Naive thymus-derived CD4-positive, alpha-beta T cell (primary cell): Measurements from ENCODE around the gene PRPF19. TPM values are rescaled to one million over a fixed set of nuclear protein-coding genes. Genes with fewer than 3 reads are reported as not detected.
A peak's percentile ranks its signal among the peaks of the same experiment; 100 is the strongest.

Experiments
- ATAC-seq: fragments of 150-1000 bp; cut with Tn5 transposase; 2 replicates; pipeline ENCODE4 v1.10.0; 2021; ENCODE audit warnings: mild to moderate bottlenecking, moderate library complexity
- CTCF ChIA-PET: fragments of 350-600 bp; sonication (Branson Sonifier 250); formaldehyde crosslinking; loops from one replicate; lab custom pipeline; 2021; ENCODE audit warnings: antibody characterized with exemption; lab: Charles Lee
- POLR2A ChIA-PET: fragments of 350-600 bp; sonication (Branson Sonifier 250); formaldehyde crosslinking; loops from one replicate; lab custom pipeline; 2021; ENCODE audit warnings: antibody characterized with exemption, inconsistent platforms; lab: Charles Lee
- DNase-seq, 9 donors: peaks; one replicate each; pipeline versions ENCODE4 v3.0.0 to v3.0.0-alpha.2; 2020 to 2022; ENCODE audit warnings: mixed read lengths in 1 of 9
- H3K27ac ChIP-seq: one replicate; pipeline ENCODE4 v1.7.0; 2013; ENCODE audit warnings: mild to moderate bottlenecking, low read depth, low read length, moderate library complexity
- H3K27me3 ChIP-seq, 2 donors: one replicate each; pipeline ENCODE4 v1.7.0; 2013; ENCODE audit warnings: low read length in 2 of 2, mild to moderate bottlenecking in 2 of 2, moderate library complexity in 2 of 2; ENCODE audit not compliant: control insufficient read depth in 2 of 2, insufficient read depth in 2 of 2
- H3K36me3 ChIP-seq, 3 experiments: 1 replicate in 2 of 3; 2 replicates in 1 of 3; pipeline ENCODE4 v1.7.0; 2013; ENCODE audit warnings: low read length in 3 of 3, mild to moderate bottlenecking in 3 of 3, moderate library complexity in 1 of 3; ENCODE audit not compliant: insufficient read depth in 3 of 3, control insufficient read depth in 2 of 3
- H3K4me1 ChIP-seq, 2 donors: one replicate each; pipeline ENCODE4 v1.7.0; 2013; ENCODE audit warnings: low read length in 2 of 2, mild to moderate bottlenecking in 2 of 2, moderate library complexity in 1 of 2; ENCODE audit not compliant: control insufficient read depth in 2 of 2, insufficient read depth in 2 of 2
- H3K4me3 ChIP-seq: 2 replicates; pipeline ENCODE4 v1.7.0; 2013; ENCODE audit warnings: mild to moderate bottlenecking, low read length
- H3K9me3 ChIP-seq, 3 experiments: 1 replicate in 2 of 3; 2 replicates in 1 of 3; pipeline ENCODE4 v1.7.0; 2013; ENCODE audit warnings: low read length in 3 of 3; ENCODE audit not compliant: control insufficient read depth in 2 of 3
- H3K27ac Mint-ChIP-seq, 9 donors: one replicate each; pipeline ENCODE4 v1.8.0; 2020 to 2022; ENCODE audit warnings: mixed read lengths in 9 of 9, mild to moderate bottlenecking in 8 of 9, moderate library complexity in 5 of 9, inconsistent platforms in 2 of 9
- H3K27me3 Mint-ChIP-seq, 5 donors: one replicate each; pipeline ENCODE4 v1.8.0; 2021 to 2022; ENCODE audit warnings: mixed read lengths in 5 of 5, mild to moderate bottlenecking in 1 of 5
- H3K36me3 Mint-ChIP-seq, 5 donors: one replicate each; pipeline ENCODE4 v1.8.0; 2020 to 2022; ENCODE audit warnings: mixed read lengths in 5 of 5, mild to moderate bottlenecking in 3 of 5, inconsistent platforms in 1 of 5
- H3K4me1 Mint-ChIP-seq, 7 donors: one replicate each; pipeline ENCODE4 v1.8.0; 2020 to 2022; ENCODE audit warnings: mixed read lengths in 7 of 7, mild to moderate bottlenecking in 3 of 7, inconsistent platforms in 1 of 7
- H3K4me3 Mint-ChIP-seq, 10 donors: one replicate each; pipeline ENCODE4 v1.8.0; 2020 to 2022; ENCODE audit warnings: mild to moderate bottlenecking in 10 of 10, mixed read lengths in 10 of 10, moderate library complexity in 6 of 10, inconsistent platforms in 2 of 10
- H3K9me3 Mint-ChIP-seq, 11 donors: one replicate each; pipeline ENCODE4 v1.8.0; 2020 to 2022; ENCODE audit warnings: mixed read lengths in 11 of 11, mild to moderate bottlenecking in 4 of 11, inconsistent platforms in 1 of 11, moderate library complexity in 1 of 11
- intact Hi-C, 2 donors: fragments of 100-400 bp; cut with micrococcal nuclease; formaldehyde crosslinking; loops; one replicate each; pipeline ENCODE4 v1.15.1; 2023
- polyA plus RNA-seq, 2 donors: library from polyadenylated mRNA; unstranded; fragments of 300-500 nt; fragmentation: Illumina TruSeq; gene quantifications; one replicate each; pipeline ENCODE4 v1.2.3, GENCODE V29; 2021
- total RNA-seq, 6 experiments: library from RNA in 5 of 6; stranded (reverse) in 5 of 6; gene quantifications; 1 replicate in 5 of 6; 2 replicates in 1 of 6; pipeline ENCODE4 v1.2.3 and lab custom pipeline; 2021 to 2026

Gene PRPF19
- total and polyA plus RNA-seq, 7 experiments from 2014 or later = 17.9 to 139 (median 76.6) TPM

GRCh38 chr11:60919320-60919719, 12.9 kb upstream of the PRPF19 start:
- peaks cover 22 to 52% (median 35%) of the 10 kb centered on the region in 5 donors for H3K36me3 Mint-ChIP-seq
- Histone ChIP-seq H3K9me3 (no peaks in the 10 kb centered on the region), H3K27me3 (no peaks in the 10 kb centered on the region), H3K4me3 (no peak overlapping the region), H3K4me1 (peaks cover 14 to 25% of the 10 kb centered on the region in 2 donors), H3K27ac (no peak overlapping the region), H3K36me3 (peaks cover 12 to 41% (median 25%) of the 10 kb centered on the region in 3 experiments)
- intact Hi-C loops = loop anchor here in 1 of 2 donors (5.0 to 10.0 kb wide), 3 partner anchors 163 to 515 kb away; partner anchors contain the start of genes CYB561A3, SDHAF2 and TMEM138
- peak; percentile 24 for ATAC-seq
- no peak for DNase-seq
- H3K9me3 Mint-ChIP-seq = no peaks in the 10 kb centered on the region
- peaks cover 0 to 9% (median 5%) of the 10 kb centered on the region in 5 donors for H3K27me3 Mint-ChIP-seq
- ChIA-PET CTCF (interaction anchor here (1.1 kb wide), 1 partner anchor 210 kb away, joined by 6 read pairs; no protein-coding TSS in a partner anchor), POLR2A (interaction anchor here (2.2 kb wide), 1 partner anchor 14 kb away, joined by 8 read pairs; no protein-coding TSS in a partner anchor)
- H3K4me1 Mint-ChIP-seq = peaks cover 27 to 34% (median 28%) of the 10 kb centered on the region in 7 donors
- H3K4me3 Mint-ChIP-seq = no peak overlapping the region
- no peak overlapping the region for H3K27ac Mint-ChIP-seq

DNA sequence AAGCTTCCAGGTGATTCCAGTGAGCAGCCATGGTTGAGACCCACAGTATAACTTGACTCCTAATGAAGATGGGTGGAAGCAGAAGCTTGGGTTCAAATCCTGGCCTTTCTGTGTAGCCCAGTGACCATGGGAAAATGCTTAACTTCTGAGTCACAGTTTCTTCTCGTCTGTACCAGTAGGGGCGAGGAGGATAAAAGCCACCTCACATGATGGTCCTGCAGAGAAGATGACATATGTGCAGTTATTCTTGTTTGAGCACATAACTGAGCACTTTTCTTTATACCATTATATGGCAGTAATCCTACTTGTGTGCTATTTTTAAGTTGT, 12.5 kb upstream of the PRPF19 start:
- H3K27ac ChIP-seq = no peak overlapping the region
- Mint-ChIP-seq H3K4me3 (no peak overlapping the region), H3K27ac (no peak overlapping the region), H3K9me3 (no peaks in the 10 kb centered on the region), H3K27me3 (peaks cover 0 to 9% (median 5%) of the 10 kb centered on the region in 5 donors), H3K4me1 (peaks cover 27 to 38% (median 29%) of the 10 kb centered on the region in 7 donors), H3K36me3 (peaks cover 22 to 52% (median 35%) of the 10 kb centered on the region in 5 donors)
- intact Hi-C loops = loop anchor here in 1 of 2 donors (5.0 to 10.0 kb wide), 3 partner anchors 163 to 516 kb away; partner anchors contain the start of genes CYB561A3, SDHAF2 and TMEM138
- no peak overlapping the region for H3K4me3 ChIP-seq
- POLR2A ChIA-PET = interaction anchor here (2.2 kb wide), 1 partner anchor 14 kb away, joined by 8 read pairs; no protein-coding TSS in a partner anchor
- peaks cover 14 to 22% of the 10 kb centered on the region in 2 donors for H3K4me1 ChIP-seq
- DNase-seq (no peak), ATAC-seq (no peak)
- no peaks in the 10 kb centered on the region for H3K9me3 ChIP-seq
- CTCF ChIA-PET = no interaction called here
- peaks cover 12 to 43% (median 25%) of the 10 kb centered on the region in 3 experiments for H3K36me3 ChIP-seq
- H3K27me3 ChIP-seq = no peaks in the 10 kb centered on the region

DNA sequence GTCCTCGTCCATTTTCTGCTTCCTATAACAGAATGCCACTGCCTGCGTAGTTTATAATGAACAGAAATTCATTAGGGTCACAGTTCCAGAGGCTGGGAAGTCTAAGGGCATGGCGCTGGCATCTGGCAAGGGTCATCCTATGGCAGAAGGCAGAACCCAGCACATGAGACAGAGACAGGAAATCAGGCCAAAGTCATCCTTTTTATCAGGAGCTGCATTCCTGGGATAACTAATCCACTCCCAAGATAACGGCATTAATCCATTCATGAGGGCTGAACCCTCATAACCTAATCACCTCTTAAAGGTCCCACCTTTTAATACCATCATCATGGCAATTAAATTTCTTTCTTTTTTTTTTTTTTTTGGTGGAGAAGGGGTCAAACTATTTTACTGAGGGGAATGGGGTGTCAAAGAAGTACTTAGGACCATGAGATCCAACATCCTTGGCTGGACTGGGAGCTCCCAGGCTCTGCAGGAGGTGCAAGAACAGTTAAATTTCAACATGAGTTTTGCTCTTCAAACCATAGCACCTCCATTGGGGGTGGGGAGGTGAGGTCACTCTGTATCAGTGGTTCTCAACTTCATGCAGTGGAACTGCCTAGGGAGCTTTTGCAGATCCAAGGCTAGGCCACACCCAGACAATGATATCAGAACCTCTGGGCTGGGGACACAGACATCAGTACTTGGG, 12.0 kb upstream of the PRPF19 start:
- Mint-ChIP-seq H3K4me3 (no peak overlapping the region), H3K9me3 (no peaks in the 10 kb centered on the region), H3K27ac (no peak overlapping the region), H3K36me3 (peaks cover 22 to 51% (median 34%) of the 10 kb centered on the region in 5 donors), H3K4me1 (peaks cover 30 to 42% (median 31%) of the 10 kb centered on the region in 7 donors), H3K27me3 (peaks cover 0 to 7% (median 3%) of the 10 kb centered on the region in 5 donors)
- H3K27me3 ChIP-seq = no peaks in the 10 kb centered on the region
- ATAC-seq (no peak), DNase-seq (no peak)
- ChIA-PET CTCF (no interaction called here), POLR2A (interaction anchor here (1.1 to 2.2 kb wide), 2 partner anchors 14 to 23 kb away, joined by 3 to 8 read pairs; no protein-coding TSS in a partner anchor)
- H3K4me3 ChIP-seq = no peak overlapping the region
- H3K4me1 ChIP-seq = peaks cover 17 to 20% of the 10 kb centered on the region in 2 donors
- H3K9me3 ChIP-seq = no peaks in the 10 kb centered on the region
- H3K27ac ChIP-seq = no peak overlapping the region
- intact Hi-C loops = loop anchor here in 1 of 2 donors (5.0 to 10.0 kb wide), 3 partner anchors 164 to 516 kb away; partner anchors contain the start of genes CYB561A3, SDHAF2 and TMEM138
- H3K36me3 ChIP-seq = peaks cover 12 to 43% (median 25%) of the 10 kb centered on the region in 3 experiments

GRCh38 chr11:60917267-60917666, 10.9 kb upstream of the PRPF19 start:
- ChIA-PET POLR2A (interaction anchor here (0.8 to 2.2 kb wide), 2 partner anchors 12 to 46 kb away, joined by 3 to 8 read pairs; no protein-coding TSS in a partner anchor), CTCF (interaction anchor here (1.0 kb wide), 1 partner anchor 86 kb away, joined by 4 read pairs; no protein-coding TSS in a partner anchor)
- H3K27ac Mint-ChIP-seq = peak overlapping the region in 1 of 9 donors; percentile 47
- Histone ChIP-seq H3K9me3 (no peaks in the 10 kb centered on the region), H3K4me3 (no peak overlapping the region), H3K36me3 (peaks cover 12 to 31% (median 25%) of the 10 kb centered on the region in 3 experiments), H3K4me1 (peaks cover 28 to 30% of the 10 kb centered on the region in 2 donors), H3K27me3 (no peaks in the 10 kb centered on the region), H3K27ac (no peak overlapping the region)
- no peak for ATAC-seq
- H3K4me1 Mint-ChIP-seq = peaks cover 33 to 50% (median 40%) of the 10 kb centered on the region in 7 donors
- no peaks in the 10 kb centered on the region for H3K9me3 Mint-ChIP-seq
- peaks cover 0 to under 1% (median 0%) of the 10 kb centered on the region in 5 donors for H3K27me3 Mint-ChIP-seq
- H3K36me3 Mint-ChIP-seq = peaks cover 18 to 39% (median 27%) of the 10 kb centered on the region in 5 donors
- intact Hi-C loops = loop anchor here in 1 of 2 donors (5.0 to 10.0 kb wide), 3 partner anchors 165 to 518 kb away; partner anchors contain the start of genes CYB561A3, SDHAF2 and TMEM138
- DNase-seq = no peak
- H3K4me3 Mint-ChIP-seq = peak overlapping the region in 5 of 10 donors; percentile 4 to 56 (median 41)

- ATAC-seq (no peak), DNase-seq (no peak)
- H3K4me3 Mint-ChIP-seq = peak overlapping the region in 7 of 10 donors; percentile 18 to 91 (median 41)
- H3K36me3 ChIP-seq = peaks cover 12 to 26% (median 25%) of the 10 kb centered on the region in 3 experiments
- H3K4me1 Mint-ChIP-seq = peaks cover 39 to 55% (median 44%) of the 10 kb centered on the region in 7 donors
- peaks cover 0 to 2% (median 0%) of the 10 kb centered on the region in 5 donors for H3K27me3 Mint-ChIP-seq
- H3K4me1 ChIP-seq = peaks cover 33 to 35% of the 10 kb centered on the region in 2 donors
- peaks cover 17 to 34% (median 25%) of the 10 kb centered on the region in 5 donors for H3K36me3 Mint-ChIP-seq
- CTCF ChIA-PET = interaction anchor here (1.0 to 1.4 kb wide), 2 partner anchors 13 to 86 kb away, joined by 3 to 4 read pairs; no protein-coding TSS in a partner anchor
- no peaks in the 10 kb centered on the region for H3K9me3 ChIP-seq
- no peak overlapping the region for H3K4me3 ChIP-seq
- peak overlapping the region in 2 of 9 donors; percentile 3 to 21 for H3K27ac Mint-ChIP-seq
- intact Hi-C loops = loop anchor here in 1 of 2 donors (5.0 to 10.0 kb wide), 3 partner anchors 166 to 518 kb away; partner anchors contain the start of genes CYB561A3, SDHAF2 and TMEM138
- H3K27ac ChIP-seq = no peak overlapping the region
- no peaks in the 10 kb centered on the region for H3K27me3 ChIP-seq
- POLR2A ChIA-PET = interaction anchor here (0.8 to 5.1 kb wide), 5 partner anchors 13 to 196 kb away, joined by 3 to 64 read pairs (median 7); partner anchors contain the start of gene PRPF19
- no peaks in the 10 kb centered on the region for H3K9me3 Mint-ChIP-seq
These were observed 10.4 kb upstream of the PRPF19 start for GRCh38 chr11:60916669-60917206.
